ENCODE results near the gene SUGCT. TPM values are rescaled to one million over a fixed set of nuclear protein-coding genes. Genes with fewer than 3 reads are reported as not detected.

Gene SUGCT
- total and polyA plus RNA-seq, 2 of the 13 experiments (the other 11 are each of a cell fraction or from before 2014, with no cell fraction given) = 10.1 to 22.2 TPM

DNA sequence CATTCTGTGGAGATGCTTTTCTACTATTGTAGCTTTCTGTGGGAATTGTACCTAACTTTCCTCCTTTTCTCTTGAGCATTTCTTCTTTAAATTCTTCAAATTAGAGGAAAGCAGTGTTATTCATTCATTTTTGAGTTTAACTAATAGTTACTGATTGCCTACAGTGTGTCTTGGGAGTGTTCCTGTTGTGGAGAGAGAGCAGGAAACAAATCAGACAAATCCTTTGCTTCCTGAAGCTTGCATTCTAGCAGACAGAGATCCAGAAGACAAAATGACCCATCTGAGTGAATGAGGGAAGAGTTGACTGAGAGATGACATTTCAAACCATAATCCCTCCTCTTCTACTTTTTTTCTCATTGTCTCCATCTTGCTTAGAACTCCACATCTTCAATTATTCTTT is 170.4 kb downstream of the SUGCT start:
- no peak overlapping the region for H3K27ac ChIP-seq (ENCODE audit: extremely low read length, insufficient read depth, low read length)
- POLR2A ChIA-PET = no interaction called here
- H3K9ac ChIP-seq (ENCODE audit: insufficient read depth, low read depth, low read length) = no peak overlapping the region
- no peak overlapping the region for H3K4me3 ChIP-seq (replicated peaks in 1 of 3; ENCODE audit: insufficient read depth in 1 of 3, low read depth in 2 of 3, low read length in 3 of 3)
- H3K79me2 ChIP-seq (ENCODE audit: insufficient read depth, low read length) = no peaks in the 10 kb centered on the region
- no peaks in the 10 kb centered on the region for H3K36me3 ChIP-seq (replicated peaks in 1 of 2; ENCODE audit: control insufficient read depth in 1 of 2, insufficient read depth in 2 of 2, low read length in 2 of 2)
- no peak overlapping the region for H2AFZ ChIP-seq (ENCODE audit: low read length)
- in situ Hi-C loops (cut with HindIII; ENCODE audit: extremely low pct_ligation_motif_present, low pct_unique_long_range_greater_than_20kb) = no loop called here
- FAIRE-seq (no peak), ATAC-seq (no peak), DNase-seq (ENCODE audit: low spot score) (no peak)
- no peaks in the 10 kb centered on the region for H3K27me3 ChIP-seq (ENCODE audit: control insufficient read depth in 1 of 2, insufficient read depth in 2 of 2, low read length in 2 of 2)
- H4K20me1 ChIP-seq (ENCODE audit: insufficient read depth, low read length) = no peaks in the 10 kb centered on the region
- BruUV-seq (replicated peaks) = no TSS peak
- CTCF ChIA-PET (ENCODE audit: low intra/inter-chr PET ratio, low total read pairs) = no interaction called here
- no peaks in the 10 kb centered on the region for H3K9me3 ChIP-seq (ENCODE audit: low read length)
- intact Hi-C loops (cut with micrococcal nuclease; ENCODE audit: unreplicated experiment) = no loop called here
- no peaks in the 10 kb centered on the region for H3K4me1 ChIP-seq (ENCODE audit: insufficient read depth, low read length)
- no peak overlapping the region for H3K4me2 ChIP-seq (ENCODE audit: low read depth, low read length)
- TF ChIP-seq ZSCAN21 (CRISPR knock-in tag; IDR thresholded peaks at IDR 0.05; ENCODE audit: borderline replicate concordance) (no peak), MAZ (IDR thresholded peaks at IDR 0.05; ENCODE audit: borderline replicate concordance, low read depth, low read length) (no peak), MAZ (CRISPR knock-in tag; IDR thresholded peaks at IDR 0.05; ENCODE audit: low read depth) (no peak), SRSF9 (IDR thresholded peaks at IDR 0.05; ENCODE audit: borderline replicate concordance, insufficient read depth, low read depth, low read length, poor library complexity, severe bottlenecking) (no peak), ZNF292 (CRISPR knock-in tag; IDR thresholded peaks at IDR 0.05; ENCODE audit: borderline replicate concordance, low read depth) (no peak), ZMYM3 (CRISPR knock-in tag; IDR thresholded peaks at IDR 0.05) (no peak), ZNF263 (CRISPR knock-in tag; IDR thresholded peaks at IDR 0.05) (no peak), SCMH1 (CRISPR knock-in tag; IDR thresholded peaks at IDR 0.05; ENCODE audit: borderline replicate concordance) (no peak), EHMT2 (IDR thresholded peaks at IDR 0.05; ENCODE audit: borderline replicate concordance, low read depth, low read length) (no peak)
- TF ChIP-seq, protein P1, sequence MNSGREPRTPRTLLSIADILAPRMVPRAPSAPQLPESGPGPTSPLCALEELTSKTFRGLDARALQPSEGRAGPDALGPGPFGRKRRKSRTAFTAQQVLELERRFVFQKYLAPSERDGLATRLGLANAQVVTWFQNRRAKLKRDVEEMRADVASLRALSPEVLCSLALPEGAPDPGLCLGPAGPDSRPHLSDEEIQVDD (CRISPR knock-in tag; IDR thresholded peaks at IDR 0.05; ENCODE audit: borderline replicate concordance) = no peak
- TF ChIP-seq, protein P2, sequence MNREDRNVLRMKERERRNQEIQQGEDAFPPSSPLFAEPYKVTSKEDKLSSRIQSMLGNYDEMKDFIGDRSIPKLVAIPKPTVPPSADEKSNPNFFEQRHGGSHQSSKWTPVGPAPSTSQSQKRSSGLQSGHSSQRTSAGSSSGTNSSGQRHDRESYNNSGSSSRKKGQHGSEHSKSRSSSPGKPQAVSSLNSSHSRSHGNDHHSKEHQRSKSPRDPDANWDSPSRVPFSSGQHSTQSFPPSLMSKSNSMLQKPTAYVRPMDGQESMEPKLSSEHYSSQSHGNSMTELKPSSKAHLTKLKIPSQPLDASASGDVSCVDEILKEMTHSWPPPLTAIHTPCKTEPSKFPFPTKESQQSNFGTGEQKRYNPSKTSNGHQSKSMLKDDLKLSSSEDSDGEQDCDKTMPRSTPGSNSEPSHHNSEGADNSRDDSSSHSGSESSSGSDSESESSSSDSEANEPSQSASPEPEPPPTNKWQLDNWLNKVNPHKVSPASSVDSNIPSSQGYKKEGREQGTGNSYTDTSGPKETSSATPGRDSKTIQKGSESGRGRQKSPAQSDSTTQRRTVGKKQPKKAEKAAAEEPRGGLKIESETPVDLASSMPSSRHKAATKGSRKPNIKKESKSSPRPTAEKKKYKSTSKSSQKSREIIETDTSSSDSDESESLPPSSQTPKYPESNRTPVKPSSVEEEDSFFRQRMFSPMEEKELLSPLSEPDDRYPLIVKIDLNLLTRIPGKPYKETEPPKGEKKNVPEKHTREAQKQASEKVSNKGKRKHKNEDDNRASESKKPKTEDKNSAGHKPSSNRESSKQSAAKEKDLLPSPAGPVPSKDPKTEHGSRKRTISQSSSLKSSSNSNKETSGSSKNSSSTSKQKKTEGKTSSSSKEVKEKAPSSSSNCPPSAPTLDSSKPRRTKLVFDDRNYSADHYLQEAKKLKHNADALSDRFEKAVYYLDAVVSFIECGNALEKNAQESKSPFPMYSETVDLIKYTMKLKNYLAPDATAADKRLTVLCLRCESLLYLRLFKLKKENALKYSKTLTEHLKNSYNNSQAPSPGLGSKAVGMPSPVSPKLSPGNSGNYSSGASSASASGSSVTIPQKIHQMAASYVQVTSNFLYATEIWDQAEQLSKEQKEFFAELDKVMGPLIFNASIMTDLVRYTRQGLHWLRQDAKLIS (CRISPR knock-in tag; IDR thresholded peaks at IDR 0.05) = no peak
